GM12891 (cell line): ENCODE results near the gene VSIG2.

ENCODE experiments used
- POLR2AphosphoS5 ChIP-seq: IDR thresholded peaks from 2 replicates; pipeline ENCODE4 v1.6.1; 2011; ENCODE audit warnings: low read depth, low read length, control low read depth
- POU2F2 ChIP-seq: IDR thresholded peaks from 2 replicates; pipeline ENCODE4 v1.6.1; 2011; ENCODE audit warnings: low read depth, mild to moderate bottlenecking, control low read depth, low read length, moderate library complexity

DNA sequence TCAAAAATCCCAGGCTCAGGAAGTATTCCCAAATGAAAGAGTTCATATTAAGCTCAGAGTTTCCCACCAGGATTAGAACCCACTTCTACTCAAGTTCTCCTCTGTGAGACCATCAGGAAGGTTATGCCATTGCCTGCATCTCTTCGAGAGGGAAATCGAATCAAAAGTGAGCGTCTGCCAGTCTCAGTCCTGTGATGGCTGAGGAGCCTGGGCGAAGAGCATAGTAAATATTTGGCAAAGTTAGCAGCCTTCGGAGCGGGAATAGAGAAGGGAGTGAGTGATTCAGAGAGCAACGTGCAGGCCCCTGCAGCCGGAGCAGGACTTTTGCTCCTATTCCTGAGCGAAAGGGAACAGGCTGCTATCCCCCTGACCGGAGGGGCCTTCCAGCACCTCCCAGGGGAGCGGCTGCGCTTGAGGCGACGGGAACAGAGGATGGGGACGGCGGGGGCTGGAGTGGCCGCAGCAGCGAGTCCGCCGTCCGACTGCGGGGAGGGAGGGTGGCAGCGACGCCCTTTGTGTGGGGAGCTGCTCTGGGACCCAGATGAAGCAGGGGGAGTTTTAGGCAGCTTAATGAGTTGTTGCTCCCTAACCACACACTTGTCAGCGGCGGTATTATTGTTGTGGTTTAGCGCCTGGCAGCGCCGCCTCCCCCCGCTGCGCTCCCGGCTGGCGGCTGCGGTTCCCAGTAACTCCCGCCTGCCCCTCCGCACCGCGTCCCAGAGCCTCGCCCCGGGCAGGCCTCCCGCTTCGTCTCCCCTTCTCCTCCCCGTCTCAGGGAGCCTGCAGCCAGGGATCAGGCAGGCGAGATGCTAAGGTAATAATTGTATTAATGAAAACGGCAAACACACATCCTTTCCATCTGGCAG lies 34.0 kb downstream of the VSIG2 start:
- no peak for TF ChIP-seq POLR2AphosphoS5
- TF ChIP-seq POU2F2 = no peak
